Measurements from ENCODE around the gene GPT2.

DNA sequence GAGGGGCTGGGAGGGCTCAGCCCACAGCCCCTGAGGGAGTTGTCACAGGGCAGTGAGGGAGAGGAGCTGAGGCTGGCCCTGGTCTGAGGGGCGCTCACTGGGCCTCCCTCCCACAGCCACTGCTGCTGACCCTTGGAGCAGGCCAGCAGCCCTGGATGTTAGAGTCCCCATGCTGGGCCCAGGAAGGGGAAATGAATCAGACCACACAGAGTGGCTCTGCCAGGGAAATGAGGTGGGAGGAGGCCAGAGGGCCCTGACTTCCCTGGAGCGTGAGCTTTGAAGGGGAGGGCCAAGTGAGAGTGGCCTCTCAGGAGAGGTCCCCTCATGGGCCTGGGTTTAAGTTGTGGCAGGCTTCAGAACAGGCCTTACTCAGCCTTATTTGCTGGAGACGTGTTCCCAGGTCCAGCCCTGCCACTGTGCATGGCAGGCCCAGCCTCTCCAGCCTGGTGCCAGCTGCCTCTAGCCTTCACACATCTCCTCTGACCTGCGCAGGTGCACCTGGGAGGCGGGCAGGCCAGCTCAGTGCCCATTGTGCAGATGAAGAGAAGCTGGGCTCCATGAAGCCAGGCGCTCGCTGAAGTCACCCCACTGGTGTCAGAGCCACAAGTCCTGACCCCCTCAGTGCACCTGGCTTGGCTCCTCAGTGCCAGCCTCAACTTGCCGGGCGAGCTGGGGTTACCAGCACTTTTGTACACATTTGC lies 15.4 kb downstream of the GPT2 start:
- TF ChIP-seq POLR2AphosphoS5 (IDR thresholded peaks at IDR 0.05; ENCODE audit: borderline replicate concordance, low read depth, low read length) (no peak), FOXP2 (optimal IDR thresholded peaks at IDR 0.05; ENCODE audit: control extremely low read depth, extremely low read length, insufficient read depth) (no peak)
